ENCODE data around the gene MYL7. TPM values are rescaled to one million over a fixed set of nuclear protein-coding genes. Genes with fewer than 3 reads are reported as not detected.

MYL7 gene
- total RNA-seq, 1 experiment from 2014 or later = not detected

GRCh38 chr7:44140341-44140740 lies 791 bp downstream of the MYL7 start:
- Histone ChIP-seq H3K27ac (ENCODE audit: low read depth, low read length) (no peak overlapping the region), H3K4me2 (ENCODE audit: low read length) (no peak overlapping the region), H3K9me3 (ENCODE audit: control insufficient read depth in 1 of 2, insufficient read depth in 1 of 2, low read depth in 1 of 2, low read length in 2 of 2) (no peaks in the 10 kb centered on the region), H3K9ac (ENCODE audit: low read length) (no peak overlapping the region), H3K27me3 (ENCODE audit: insufficient read depth, low read length) (no peaks in the 10 kb centered on the region), H2AFZ (ENCODE audit: low read depth, low read length, poor library complexity, severe bottlenecking) (no peak overlapping the region), H3K36me3 (ENCODE audit: control insufficient read depth in 1 of 2, insufficient read depth in 2 of 2, low read length in 2 of 2) (no peaks in the 10 kb centered on the region), H4K20me1 (ENCODE audit: insufficient read depth) (no peaks in the 10 kb centered on the region), H3K4me3 (replicated peaks in 1 of 2; ENCODE audit: low read depth in 1 of 2, low read length in 2 of 2) (no peak overlapping the region), H3K79me2 (ENCODE audit: insufficient read depth, low read length) (no peaks in the 10 kb centered on the region), H3K9me2 (ENCODE audit: insufficient read depth) (no peaks in the 10 kb centered on the region), H3K4me1 (ENCODE audit: control insufficient read depth in 1 of 2, insufficient read depth in 2 of 2, low read length in 2 of 2) (no peaks in the 10 kb centered on the region)
- ChIA-PET RAD21 (ENCODE audit: low non-redundant PET in 1 of 2, low total read pairs in 2 of 2, uncharacterized antibody in 2 of 2, unreplicated experiment in 2 of 2) (no interaction called here), POLR2A (no interaction called here), CTCF (no interaction called here)
- no peak for ATAC-seq
- intact Hi-C loops (cut with micrococcal nuclease) = no loop called here
- DNase-seq (ENCODE audit: low read depth, low spot score) = no peak
- TF ChIP-seq MAX (IDR thresholded peaks at IDR 0.05) = no peak
- no peak for TF ChIP-seq EZH2phosphoT487 (IDR thresholded peaks at IDR 0.05; ENCODE audit: borderline replicate concordance)
- no peak for TF ChIP-seq TCF7L2 (IDR thresholded peaks at IDR 0.05; ENCODE audit: borderline replicate concordance, extremely low read depth, insufficient read depth, insufficient read length)
- no peak for TF ChIP-seq ZNF274 (IDR thresholded peaks at IDR 0.05; ENCODE audit: low read depth, low read length)
- no peak for TF ChIP-seq POLR2AphosphoS5 (IDR thresholded peaks at IDR 0.05; ENCODE audit: low read depth, low read length)
- no peak for TF ChIP-seq SRF (IDR thresholded peaks at IDR 0.05; ENCODE audit: low read depth)
- TF ChIP-seq JUND (IDR thresholded peaks at IDR 0.05) = no peak
- no peak for TF ChIP-seq EGR1 (IDR thresholded peaks at IDR 0.05; ENCODE audit: low read depth)
- TF ChIP-seq SP1 (IDR thresholded peaks at IDR 0.05; ENCODE audit: low read depth) = no peak
- no peak for TF ChIP-seq CEBPB (IDR thresholded peaks at IDR 0.05; ENCODE audit: low read depth)
- TF ChIP-seq POLR2A (IDR thresholded peaks at IDR 0.05; ENCODE audit: borderline replicate concordance, extremely low read depth, insufficient read depth, insufficient read length) = no peak
- TF ChIP-seq ATF3 (IDR thresholded peaks at IDR 0.05) = no peak
- TF ChIP-seq REST (IDR thresholded peaks at IDR 0.05; ENCODE audit: low read depth) = no peak
- TF ChIP-seq ZFX (IDR thresholded peaks at IDR 0.05) = no peak
- TF ChIP-seq CTCF (IDR thresholded peaks at IDR 0.05 in 2 of 3, conservative IDR thresholded peaks at IDR 0.05 in 1 of 3; ENCODE audit: borderline replicate concordance in 1 of 3, insufficient read depth in 1 of 3, low read depth in 2 of 3, low read length in 2 of 3) = no peak
- no peak for TF ChIP-seq FOSL1 (IDR thresholded peaks at IDR 0.05; ENCODE audit: low read depth)
- TF ChIP-seq CBX3 (IDR thresholded peaks at IDR 0.05; ENCODE audit: low read depth) = no peak
- no peak for TF ChIP-seq ZBTB33 (IDR thresholded peaks at IDR 0.05; ENCODE audit: extremely low read depth, insufficient replicate concordance, low read length)
- BruUV-seq (replicated peaks) = no TSS peak

Data from HCT116 (cell line).